GM06990 (cell line): Measurements from ENCODE around the gene STIM2.

Experiments
- DNase-seq: peaks from one replicate; pipeline ENCODE4 v3.0.0-alpha.2; 2011; ENCODE audit not compliant: insufficient read length; ENCODE audit errors: extremely low read depth
- H3K27me3 ChIP-seq: replicated peaks from 2 replicates; pipeline ENCODE4 v1.6.0; 2011; ENCODE audit warnings: low read length; ENCODE audit not compliant: control insufficient read depth, insufficient read depth
- H3K36me3 ChIP-seq: 2 replicates; pipeline ENCODE4 v1.5.1; 2011; ENCODE audit warnings: low read length; ENCODE audit not compliant: control insufficient read depth, insufficient read depth
- H3K4me3 ChIP-seq: replicated peaks from 2 replicates; pipeline ENCODE4 v1.5.1; 2011; ENCODE audit warnings: low read depth, mild to moderate bottlenecking, control low read depth, low read length
- CTCF ChIP-seq: IDR thresholded peaks from 2 replicates; pipeline ENCODE4 v1.5.1; 2011; ENCODE audit warnings: low read length, control low read depth, mild to moderate bottlenecking, inconsistent platforms; ENCODE audit not compliant: insufficient read depth, poor library complexity, severe bottlenecking

Gene STIM2

GRCh38 chr4:26993967-26994366 lies 133.3 kb downstream of the STIM2 start:
- no peak for TF ChIP-seq CTCF
- Histone ChIP-seq H3K4me3 (no peak overlapping the region), H3K36me3 (no peaks in the 10 kb centered on the region), H3K27me3 (no peaks in the 10 kb centered on the region)
- DNase-seq: no peak

GRCh38 chr4:26995316-26995715 lies 134.7 kb downstream of the STIM2 start:
- Histone ChIP-seq H3K36me3 (no peaks in the 10 kb centered on the region), H3K27me3 (no peaks in the 10 kb centered on the region), H3K4me3 (no peak overlapping the region)
- no peak for TF ChIP-seq CTCF
- no peak for DNase-seq

GRCh38 chr4:26996745-26997144 lies 136.1 kb downstream of the STIM2 start:
- H3K27me3 ChIP-seq: no peaks in the 10 kb centered on the region
- DNase-seq: no peak
- no peaks in the 10 kb centered on the region for H3K36me3 ChIP-seq
- no peak overlapping the region for H3K4me3 ChIP-seq
- no peak for TF ChIP-seq CTCF

GRCh38 chr4:26999689-27000088 lies 139.0 kb downstream of the STIM2 start:
- H3K36me3 ChIP-seq: no peaks in the 10 kb centered on the region
- TF ChIP-seq CTCF: no peak
- H3K27me3 ChIP-seq: no peaks in the 10 kb centered on the region
- H3K4me3 ChIP-seq: no peak overlapping the region
- DNase-seq: no peak

- H3K27me3 ChIP-seq: no peaks in the 10 kb centered on the region
- no peak for TF ChIP-seq CTCF
- no peak overlapping the region for H3K4me3 ChIP-seq
- no peaks in the 10 kb centered on the region for H3K36me3 ChIP-seq
- no peak for DNase-seq
Observed at GRCh38 chr4:27000122-27000521, 139.5 kb downstream of the STIM2 start.

GRCh38 chr4:27000820-27001219 lies 140.2 kb downstream of the STIM2 start:
- no peak for DNase-seq
- Histone ChIP-seq H3K27me3 (no peaks in the 10 kb centered on the region), H3K36me3 (no peaks in the 10 kb centered on the region), H3K4me3 (no peak overlapping the region)
- peak; percentile 57 for TF ChIP-seq CTCF
